GM23338 (cell line): ENCODE measurements around the gene FAM174C. TPM values are rescaled to one million over a fixed set of nuclear protein-coding genes. Genes with fewer than 3 reads are reported as not detected.

Experiments used
- ATAC-seq: fragments of 200-7000 bp; cut with Tn5 transposase; 3 replicates; pipeline ENCODE4 v1.9.1; 2020
- DNase-seq: peaks from one replicate; pipeline ENCODE4 v3.0.0-alpha.2; 2015; ENCODE audit warnings: low spot score
- H2AFZ ChIP-seq: fragments of 200-600 bp; sonication (generic); 2 replicates; pipeline ENCODE4 v1.8.0; 2016; ENCODE audit warnings: antibody characterized with exemption, mild to moderate bottlenecking, moderate library complexity
- H3F3A ChIP-seq: fragments of 200-600 bp; sonication (generic); replicated peaks from 2 replicates; pipeline ENCODE4 v1.8.0; 2017; ENCODE audit warnings: antibody characterized with exemption, mixed run types, low read depth
- H3K27ac ChIP-seq: fragments of 200-600 bp; sonication (generic); 2 replicates; pipeline ENCODE4 v1.6.1; 2016; ENCODE audit warnings: low read depth
- H3K27me3 ChIP-seq: fragments of 200-600 bp; sonication (generic); 2 replicates; pipeline ENCODE4 v1.8.0; 2016; ENCODE audit warnings: mild to moderate bottlenecking, mixed run types, moderate library complexity; ENCODE audit not compliant: insufficient read depth
- H3K36me3 ChIP-seq: fragments of 200-600 bp; sonication (generic); 2 replicates; pipeline ENCODE4 v1.8.0; 2016; ENCODE audit warnings: mild to moderate bottlenecking; ENCODE audit not compliant: insufficient read depth
- H3K4me1 ChIP-seq: fragments of 200-600 bp; sonication (generic); 2 replicates; pipeline ENCODE4 v1.8.0; 2016; ENCODE audit warnings: mild to moderate bottlenecking, moderate library complexity; ENCODE audit not compliant: insufficient read depth
- H3K4me2 ChIP-seq: fragments of 200-600 bp; sonication (generic); 2 replicates; pipeline ENCODE4 v1.7.1; 2017; ENCODE audit warnings: mixed run types
- H3K4me3 ChIP-seq: fragments of 200-600 bp; sonication (generic); 2 replicates; pipeline ENCODE4 v1.6.1; 2016; ENCODE audit warnings: mixed run types
- H3K79me2 ChIP-seq: fragments of 200-600 bp; sonication (generic); replicated peaks from 2 replicates; pipeline ENCODE4 v1.8.0; 2017; ENCODE audit warnings: mild to moderate bottlenecking; ENCODE audit not compliant: insufficient read depth
- H3K9me2 ChIP-seq: fragments of 200-600 bp; sonication (generic); 2 replicates; pipeline ENCODE4 v1.8.0; 2017; ENCODE audit not compliant: insufficient read depth
- H4K20me1 ChIP-seq: fragments of 200-600 bp; sonication (generic); replicated peaks from 2 replicates; pipeline ENCODE4 v1.8.0; 2017; ENCODE audit warnings: mild to moderate bottlenecking; ENCODE audit not compliant: insufficient read depth
- H3K27ac Mint-ChIP-seq: 2 replicates; pipeline ENCODE4 v1.8.0; 2020; ENCODE audit warnings: inconsistent platforms, mild to moderate bottlenecking, moderate library complexity, mixed read lengths
- H3K27me3 Mint-ChIP-seq: 3 replicates; pipeline ENCODE4 v1.8.0; 2022; ENCODE audit warnings: low read depth, mild to moderate bottlenecking, moderate library complexity, mixed read lengths, inconsistent platforms; ENCODE audit not compliant: insufficient read depth, poor library complexity
- H3K36me3 Mint-ChIP-seq: 3 replicates; pipeline ENCODE4 v1.8.0; 2021; ENCODE audit warnings: low read depth, mild to moderate bottlenecking, inconsistent platforms, moderate library complexity, mixed read lengths
- H3K4me1 Mint-ChIP-seq: 3 replicates; pipeline ENCODE4 v1.8.0; 2020; ENCODE audit warnings: mild to moderate bottlenecking, inconsistent platforms, mixed read lengths
- H3K4me3 Mint-ChIP-seq: 3 replicates; pipeline ENCODE4 v1.8.0; 2021; ENCODE audit warnings: moderate library complexity, mild to moderate bottlenecking, inconsistent platforms, mixed read lengths
- H3K9me3 Mint-ChIP-seq: 3 replicates; pipeline ENCODE4 v1.8.0; 2020; ENCODE audit warnings: moderate library complexity, mild to moderate bottlenecking, inconsistent platforms, mixed read lengths
- CREB1 ChIP-seq: fragments of 250-450 bp; sonication (Bioruptor Pico); IDR thresholded peaks from 2 replicates; pipeline ENCODE4 v1.5.0; 2020; ENCODE audit warnings: low read depth, mild to moderate bottlenecking, moderate library complexity
- CTCF ChIP-seq, 2 experiments: fragments of 200-600 bp in 1 of 2; sonication (generic) in 1 of 2; conservative IDR thresholded peaks; 2 replicates each; pipeline versions ENCODE4 v1.5.1 to v1.6.1; 2016 to 2017; ENCODE audit warnings: antibody characterized with exemption in 2 of 2, low read depth in 2 of 2, mild to moderate bottlenecking in 2 of 2, moderate library complexity in 1 of 2
- ETS1 ChIP-seq: IDR thresholded peaks from 2 replicates; pipeline ENCODE4 v1.6.1; 2016; ENCODE audit warnings: antibody characterized with exemption
- EZH2 ChIP-seq: fragments of 200-600 bp; sonication (generic); IDR thresholded peaks from one replicate; pipeline ENCODE4 v1.8.0; 2017; ENCODE audit warnings: antibody characterized with exemption, mild to moderate bottlenecking, low read depth; ENCODE audit not compliant: unreplicated experiment
- EZH2phosphoT487 ChIP-seq: fragments of 200-600 bp; sonication (generic); IDR thresholded peaks from one replicate; pipeline ENCODE4 v1.8.1; 2018; ENCODE audit warnings: antibody characterized with exemption; ENCODE audit not compliant: unreplicated experiment
- POLR2AphosphoS5 ChIP-seq: IDR thresholded peaks from 2 replicates; pipeline ENCODE4 v1.6.1; 2016; ENCODE audit warnings: antibody characterized with exemption, low read depth
- REST ChIP-seq: IDR thresholded peaks from one replicate; pipeline ENCODE4 v1.6.1; 2018; ENCODE audit warnings: antibody characterized with exemption; ENCODE audit not compliant: unreplicated experiment
- ZNF114 ChIP-seq: fragments of 250-450 bp; sonication (Bioruptor Pico); IDR thresholded peaks from 2 replicates; pipeline ENCODE4 v1.5.0; 2020; ENCODE audit warnings: mild to moderate bottlenecking, moderate library complexity
- polyA plus RNA-seq: library from polyadenylated mRNA; unstranded; fragments of >200 nt; fragmentation: Nextera tagmentation; extraction: Ambion mirVana; gene quantifications from 2 replicates; pipeline ENCODE4 v1.2.1, GENCODE V29; 2016
- total RNA-seq: library from RNA; depleted of rRNA; stranded (reverse); fragments of >200 nt; shearing (Covaris generic); gene quantifications from 2 replicates; pipeline ENCODE4 v1.2.3, GENCODE V29; 2014

Gene FAM174C
- total and polyA plus RNA-seq, 2 experiments from 2014 or later, result 60.4 to 68.0 TPM

- H3K4me3 Mint-ChIP-seq, result peak overlapping the region; percentile 89
- peaks cover 59% of the 10 kb centered on the region for H3K27me3 Mint-ChIP-seq
- H3K36me3 Mint-ChIP-seq, result peaks cover 51% of the 10 kb centered on the region
- Histone ChIP-seq H3K27me3 (peaks cover 10% of the 10 kb centered on the region; the same call in 1 of the 2 replicates), H3K79me2 (peaks cover 44% of the 10 kb centered on the region), H4K20me1 (peaks cover 37% of the 10 kb centered on the region), H3K36me3 (peaks cover 31% of the 10 kb centered on the region), H3K27ac (peak overlapping the region; percentile 98), H3K4me2 (peak overlapping the region; percentile 100), H3K4me1 (peaks cover 47% of the 10 kb centered on the region), H3F3A (peaks cover 60% of the 10 kb centered on the region), H2AFZ (no peak overlapping the region), H3K4me3 (peak overlapping the region; percentile 94), H3K9me2 (no peaks in the 10 kb centered on the region)
- TF ChIP-seq CTCF (conservative IDR thresholded peaks at IDR 0.05; ENCODE audit: low read depth in 2 of 2), result no peak
- TF ChIP-seq POLR2AphosphoS5, result peak; percentile 50
- peak; percentile 81 for DNase-seq
- H3K4me1 Mint-ChIP-seq, result peaks cover 65% of the 10 kb centered on the region
- H3K27ac Mint-ChIP-seq, result peak overlapping the region; percentile 98
- H3K9me3 Mint-ChIP-seq, result peaks cover 2% of the 10 kb centered on the region; the same call in 2 of the 3 replicates
- peak; percentile 0 for ATAC-seq
These were observed 5.7 kb upstream of the FAM174C start for GRCh38 chr19:1269478-1270212.

GRCh38 chr19:1270213-1270853, 5.0 kb upstream of the FAM174C start:
- H2AFZ ChIP-seq, result no peak overlapping the region
- H3K4me1 ChIP-seq, result peaks cover 41% of the 10 kb centered on the region
- peak overlapping the region; percentile 100 for H3K4me2 ChIP-seq

More at GRCh38 chr19:1270213-1270853, 5.0 kb upstream of the FAM174C start:
- H3K27ac ChIP-seq, result peak overlapping the region; percentile 98
- peaks cover 44% of the 10 kb centered on the region for H3K79me2 ChIP-seq
- H4K20me1 ChIP-seq, result peaks cover 37% of the 10 kb centered on the region
- no peaks in the 10 kb centered on the region for H3K9me2 ChIP-seq
- H3F3A ChIP-seq, result peaks cover 59% of the 10 kb centered on the region
- no peak for DNase-seq
- peak overlapping the region; percentile 94 for H3K4me3 ChIP-seq
- Mint-ChIP-seq H3K4me3 (peak overlapping the region; percentile 89), H3K9me3 (peaks cover 2% of the 10 kb centered on the region; the same call in 2 of the 3 replicates), H3K27ac (peak overlapping the region; percentile 98), H3K27me3 (peaks cover 55% of the 10 kb centered on the region), H3K36me3 (peaks cover 51% of the 10 kb centered on the region), H3K4me1 (peaks cover 59% of the 10 kb centered on the region)
- ATAC-seq, result no peak
- TF ChIP-seq ETS1 (no peak), CREB1 (CRISPR knock-in tag) (no peak), EZH2phosphoT487 (no peak), ZNF114 (CRISPR knock-in tag) (no peak), EZH2 (no peak), POLR2AphosphoS5 (0 out of 2 replicates have a peak, but pooled peaks have one; percentile 6), REST (no peak)
- peaks cover 31% of the 10 kb centered on the region for H3K36me3 ChIP-seq
- H3K27me3 ChIP-seq, result peaks cover 10% of the 10 kb centered on the region; the same call in 1 of the 2 replicates
